LNCAP (cell line): ENCODE measurements around the gene LAMTOR1.

Experiments
- TF ChIP-seq, protein P1 (sequence below): fragments of 450-650 bp; IDR thresholded peaks from 2 replicates; pipeline ENCODE4 v1.5.1; 2017; ENCODE audit warnings: mild to moderate bottlenecking

LAMTOR1 gene

GRCh38 chr11:72084076-72084475, 19.0 kb downstream of the LAMTOR1 start:
- TF ChIP-seq, protein P1, sequence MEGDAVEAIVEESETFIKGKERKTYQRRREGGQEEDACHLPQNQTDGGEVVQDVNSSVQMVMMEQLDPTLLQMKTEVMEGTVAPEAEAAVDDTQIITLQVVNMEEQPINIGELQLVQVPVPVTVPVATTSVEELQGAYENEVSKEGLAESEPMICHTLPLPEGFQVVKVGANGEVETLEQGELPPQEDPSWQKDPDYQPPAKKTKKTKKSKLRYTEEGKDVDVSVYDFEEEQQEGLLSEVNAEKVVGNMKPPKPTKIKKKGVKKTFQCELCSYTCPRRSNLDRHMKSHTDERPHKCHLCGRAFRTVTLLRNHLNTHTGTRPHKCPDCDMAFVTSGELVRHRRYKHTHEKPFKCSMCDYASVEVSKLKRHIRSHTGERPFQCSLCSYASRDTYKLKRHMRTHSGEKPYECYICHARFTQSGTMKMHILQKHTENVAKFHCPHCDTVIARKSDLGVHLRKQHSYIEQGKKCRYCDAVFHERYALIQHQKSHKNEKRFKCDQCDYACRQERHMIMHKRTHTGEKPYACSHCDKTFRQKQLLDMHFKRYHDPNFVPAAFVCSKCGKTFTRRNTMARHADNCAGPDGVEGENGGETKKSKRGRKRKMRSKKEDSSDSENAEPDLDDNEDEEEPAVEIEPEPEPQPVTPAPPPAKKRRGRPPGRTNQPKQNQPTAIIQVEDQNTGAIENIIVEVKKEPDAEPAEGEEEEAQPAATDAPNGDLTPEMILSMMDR: no peak

DNA sequence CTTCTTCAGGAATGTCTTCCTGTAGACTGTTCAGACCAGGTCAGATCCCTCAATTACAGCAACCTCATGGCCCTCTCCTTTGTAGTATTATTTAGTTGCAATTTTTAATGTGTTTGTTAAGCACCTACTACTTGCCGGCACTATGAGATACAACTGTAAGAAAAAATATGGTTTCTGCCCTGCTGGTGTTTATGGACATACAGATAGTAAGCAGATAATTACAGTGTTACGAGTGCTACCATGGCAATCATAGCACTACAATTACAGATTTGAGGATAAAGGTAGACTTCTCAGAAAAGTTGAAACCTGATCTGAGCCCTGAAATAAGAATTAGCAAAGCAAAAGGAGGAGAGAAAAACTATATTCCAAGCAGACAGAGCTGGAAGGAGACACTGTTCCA, 19.7 kb downstream of the LAMTOR1 start:
- TF ChIP-seq, protein P1: no peak

- TF ChIP-seq, protein P1: no peak
Measured at GRCh38 chr11:72081821-72082453, 21.2 kb downstream of the LAMTOR1 start.

GRCh38 chr11:72081184-72081644, 21.9 kb downstream of the LAMTOR1 start:
- TF ChIP-seq, protein P1: no peak

DNA sequence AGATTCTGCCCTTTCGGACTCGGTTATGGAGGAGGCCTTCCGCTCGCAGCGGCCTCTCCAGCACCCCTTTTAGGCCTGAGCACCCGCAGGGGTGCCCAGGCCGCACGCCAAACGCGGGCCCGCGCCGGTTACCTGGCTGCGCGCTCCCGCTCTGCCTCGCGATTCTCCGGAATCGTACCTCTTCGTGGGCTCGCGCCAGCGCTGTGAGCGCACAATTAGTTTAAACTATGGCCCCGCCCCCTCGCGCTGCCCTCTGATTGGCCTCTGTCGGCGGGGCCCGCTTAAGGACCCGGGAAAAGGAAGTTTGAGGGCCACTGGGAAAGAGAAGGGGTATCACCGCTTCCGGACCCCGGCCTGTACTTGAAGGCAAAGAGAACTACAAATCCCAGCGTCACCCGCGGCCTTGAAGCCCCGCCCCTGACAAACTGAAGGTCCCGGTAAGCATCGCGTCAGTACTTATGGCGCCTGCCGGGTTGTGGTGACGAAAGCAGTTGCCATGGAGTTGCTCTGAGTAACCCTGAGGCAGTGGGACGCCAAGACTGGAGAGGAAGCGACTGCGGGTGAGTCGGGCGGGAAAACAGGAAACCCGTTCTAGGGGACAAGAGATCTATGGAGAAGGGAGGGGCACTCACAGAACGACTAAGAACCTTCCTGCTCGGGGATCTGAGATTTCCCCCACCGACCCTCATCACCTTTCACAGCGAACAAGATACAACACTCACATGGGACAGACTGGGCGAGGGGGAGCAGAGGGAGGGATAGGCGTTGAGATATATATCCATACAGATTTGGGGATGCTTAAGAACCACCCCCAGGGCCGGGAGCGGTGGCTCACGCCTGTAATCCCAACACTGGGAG, 22.5 kb downstream of the LAMTOR1 start, which contains the start of the genes LRRC51 and NUMA1:
LRRC51 (plus strand) TSS at position 525 of the 858 bp plus-strand sequence. CDS start 8,234 bp downstream, outside the sequence.
NUMA1 (minus strand) TSS at position 217 of the 858 bp plus-strand sequence. CDS start 44,599 bp downstream, outside the sequence.
- TF ChIP-seq, protein P1: no peak

GRCh38 chr11:72079819-72080325, 23.2 kb downstream of the LAMTOR1 start:
- TF ChIP-seq, protein P1: no peak

- TF ChIP-seq, protein P1: no peak
Measured at GRCh38 chr11:72078477-72078876, 24.6 kb downstream of the LAMTOR1 start.
